HG02759 (cell line): ENCODE measurements around the gene RAB6D.
"Not testable (repeated sequence)": the region's sequence is repeated elsewhere in the genome, so short reads cannot be mapped to it uniquely, and the experiment has no call there.

Experiments used
- ATAC-seq: cut with Tn5 transposase; IDR thresholded peaks from one replicate; pipeline ENCODE4 v1.9.1; 2021; ENCODE audit warnings: mild to moderate bottlenecking, moderate library complexity; ENCODE audit not compliant: unreplicated experiment

The RAB6D gene

GRCh38 chr2:131367352-131367751 is 3.4 kb upstream of the RAB6D start:
- ATAC-seq: no peak

- no peak for ATAC-seq
Measured at GRCh38 chr2:131366643-131367042, 2.7 kb upstream of the RAB6D start.

GRCh38 chr2:131365452-131365851 is 1.5 kb upstream of the RAB6D start:
- ATAC-seq: no peak

GRCh38 chr2:131363213-131363612 is 755 bp downstream of the RAB6D start:
- not testable (repeated sequence) for ATAC-seq

- not testable (repeated sequence) for ATAC-seq
Measured at GRCh38 chr2:131361773-131362172, 2.2 kb downstream of the RAB6D start.

GRCh38 chr2:131353167-131353697 is 10.7 kb downstream of the RAB6D start:
- not testable (repeated sequence) for ATAC-seq

GRCh38 chr2:131349021-131349420 is 14.9 kb downstream of the RAB6D start:
- no peak for ATAC-seq

- not testable (repeated sequence) for ATAC-seq
Measured at GRCh38 chr2:131347035-131347434, 16.9 kb downstream of the RAB6D start.

GRCh38 chr2:131339307-131339706 is 24.7 kb downstream of the RAB6D start:
- ATAC-seq: not testable (repeated sequence)

- not testable (repeated sequence) for ATAC-seq
Measured at GRCh38 chr2:131335319-131335718, 28.6 kb downstream of the RAB6D start.

GRCh38 chr2:131332709-131333108 is 31.3 kb downstream of the RAB6D start:
- not testable (repeated sequence) for ATAC-seq

- not testable (repeated sequence) for ATAC-seq
Measured at GRCh38 chr2:131331000-131331399, 33.0 kb downstream of the RAB6D start.

- no peak for ATAC-seq
Measured at GRCh38 chr2:131322209-131322608, 41.8 kb downstream of the RAB6D start.

- ATAC-seq: not testable (repeated sequence)
Measured at GRCh38 chr2:131321344-131321743, 42.6 kb downstream of the RAB6D start.

GRCh38 chr2:131311001-131311400 is 53.0 kb downstream of the RAB6D start:
- ATAC-seq: not testable (repeated sequence)
